GM10266 (cell line): ENCODE measurements around the gene SERPINA3.

Experiments used
- DNase-seq: peaks from one replicate; pipeline ENCODE4 v3.0.0; 2012; ENCODE audit errors: extremely low spot score
- TF ChIP-seq, protein P1 (sequence below): IDR thresholded peaks from 2 replicates; pipeline ENCODE4 v1.5.1; 2012; ENCODE audit warnings: mild to moderate bottlenecking, low read depth; ENCODE audit not compliant: control insufficient read depth, insufficient read depth; ENCODE audit errors: missing control alignments

Gene SERPINA3

GRCh38 chr14:94595912-94596311 is 16.3 kb upstream of the SERPINA3 start:
- DNase-seq = no peak
- TF ChIP-seq, protein P1, sequence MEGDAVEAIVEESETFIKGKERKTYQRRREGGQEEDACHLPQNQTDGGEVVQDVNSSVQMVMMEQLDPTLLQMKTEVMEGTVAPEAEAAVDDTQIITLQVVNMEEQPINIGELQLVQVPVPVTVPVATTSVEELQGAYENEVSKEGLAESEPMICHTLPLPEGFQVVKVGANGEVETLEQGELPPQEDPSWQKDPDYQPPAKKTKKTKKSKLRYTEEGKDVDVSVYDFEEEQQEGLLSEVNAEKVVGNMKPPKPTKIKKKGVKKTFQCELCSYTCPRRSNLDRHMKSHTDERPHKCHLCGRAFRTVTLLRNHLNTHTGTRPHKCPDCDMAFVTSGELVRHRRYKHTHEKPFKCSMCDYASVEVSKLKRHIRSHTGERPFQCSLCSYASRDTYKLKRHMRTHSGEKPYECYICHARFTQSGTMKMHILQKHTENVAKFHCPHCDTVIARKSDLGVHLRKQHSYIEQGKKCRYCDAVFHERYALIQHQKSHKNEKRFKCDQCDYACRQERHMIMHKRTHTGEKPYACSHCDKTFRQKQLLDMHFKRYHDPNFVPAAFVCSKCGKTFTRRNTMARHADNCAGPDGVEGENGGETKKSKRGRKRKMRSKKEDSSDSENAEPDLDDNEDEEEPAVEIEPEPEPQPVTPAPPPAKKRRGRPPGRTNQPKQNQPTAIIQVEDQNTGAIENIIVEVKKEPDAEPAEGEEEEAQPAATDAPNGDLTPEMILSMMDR = no peak

GRCh38 chr14:94596361-94596760 is 15.8 kb upstream of the SERPINA3 start:
- DNase-seq = no peak
- TF ChIP-seq, protein P1 = no peak

GRCh38 chr14:94597788-94598187 is 14.4 kb upstream of the SERPINA3 start:
- no peak for DNase-seq
- TF ChIP-seq, protein P1 = no peak

DNA sequence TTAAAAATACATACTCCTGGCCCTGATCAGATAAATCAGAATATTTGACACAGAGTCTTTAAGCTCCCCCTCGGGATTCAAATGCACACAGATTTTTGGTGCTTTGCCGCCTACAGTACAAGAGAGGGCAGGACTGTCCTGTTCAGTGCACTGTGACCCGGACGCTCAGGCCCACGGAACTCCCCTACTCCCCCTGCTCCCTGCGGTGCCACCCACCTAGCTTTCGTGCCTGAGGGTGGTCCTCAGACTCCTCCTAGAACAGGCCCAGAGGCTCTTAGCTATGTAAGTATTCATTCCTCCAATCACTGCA is 13.7 kb upstream of the SERPINA3 start:
- no peak for DNase-seq
- TF ChIP-seq, protein P1 = no peak

- TF ChIP-seq, protein P1 = no peak
- DNase-seq = no peak
These were observed 13.2 kb upstream of the SERPINA3 start for GRCh38 chr14:94598816-94599655.

DNA sequence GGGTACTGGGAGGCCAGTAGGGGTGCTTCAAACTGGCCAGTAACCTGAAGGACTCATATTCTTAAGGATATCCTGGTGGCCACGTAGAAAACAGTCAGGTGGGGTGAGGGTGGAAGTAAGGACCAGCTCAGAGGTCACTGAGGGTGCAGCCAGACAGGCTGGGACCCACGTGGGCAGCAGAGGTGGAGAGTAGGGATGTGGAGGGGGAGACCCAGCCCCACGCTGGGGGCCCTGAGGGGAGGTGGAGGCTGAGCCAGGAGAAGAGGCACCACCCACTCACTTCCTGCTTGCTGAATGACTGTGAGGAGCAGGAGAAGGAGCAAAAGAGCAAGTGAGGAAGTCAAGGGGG is 12.6 kb upstream of the SERPINA3 start:
- TF ChIP-seq, protein P1 = no peak
- no peak for DNase-seq

- TF ChIP-seq, protein P1 = no peak
- no peak for DNase-seq
These were observed 12.0 kb upstream of the SERPINA3 start for GRCh38 chr14:94600148-94600545.
